ENCODE results near the gene SHTN1.

SHTN1 gene

GRCh38 chr10:116833986-116834985 is 170.7 kb downstream of the SHTN1 start:
- Mint-ChIP-seq H3K27me3 (peaks cover 0 to 6% of the 10 kb centered on the region in 2 donors), H3K27ac (no peak overlapping the region), H3K36me3 (no peaks in the 10 kb centered on the region), H3K4me1 (no peaks in the 10 kb centered on the region), H3K9me3 (peaks cover 0 to 4% of the 10 kb centered on the region in 2 donors), H3K4me3 (no peak overlapping the region)
- ATAC-seq (replicated peaks) (no peak), DNase-seq (no peak)

DNA sequence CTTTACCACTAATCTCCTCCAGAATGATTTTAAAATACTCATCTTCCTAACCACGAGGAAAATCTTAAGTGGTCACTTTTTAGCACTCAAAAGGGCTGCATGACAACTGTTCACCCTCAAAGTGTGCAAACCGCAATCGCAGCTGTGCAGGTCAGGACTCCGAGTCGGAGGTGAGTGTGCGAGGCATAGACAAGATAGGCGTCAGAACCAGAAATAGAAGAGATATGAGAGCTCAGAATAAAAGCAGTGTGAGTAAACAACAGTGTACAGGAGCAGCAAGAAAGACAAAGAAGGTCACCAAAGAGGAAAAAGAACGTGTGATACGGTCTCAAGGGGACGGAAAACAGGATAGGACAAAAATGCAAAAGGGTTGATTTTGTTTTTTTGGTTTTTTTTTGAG is 173.2 kb downstream of the SHTN1 start:
- no peaks in the 10 kb centered on the region for H3K4me1 Mint-ChIP-seq
- H3K36me3 Mint-ChIP-seq = no peaks in the 10 kb centered on the region
- H3K9me3 Mint-ChIP-seq = peaks cover 0 to 7% of the 10 kb centered on the region in 2 donors
- peaks cover 0 to 6% of the 10 kb centered on the region in 2 donors for H3K27me3 Mint-ChIP-seq
- no peak overlapping the region for H3K4me3 Mint-ChIP-seq
- no peak for DNase-seq
- no peak overlapping the region for H3K27ac Mint-ChIP-seq
- ATAC-seq (replicated peaks) = no peak

All from stimulated activated naive B cell treated with anti-CD40 and anti-IgM and Interleukin-4, amounts not matched to agents 10 μg/mL and 1 μg/mL and 100 μg/mL, for 72 hours (primary cell).